Bronchial epithelial cell (primary cell): ENCODE data around the gene NID1. TPM values are rescaled to one million over a fixed set of nuclear protein-coding genes. Genes with fewer than 3 reads are reported as not detected.

Experiments used
- DNase-seq: peaks from one replicate; pipeline ENCODE4 v3.0.0-alpha.2; 2010; ENCODE audit warnings: low read depth
- FAIRE-seq: peaks from 2 replicates; lab custom pipeline; 2011; peaks lifted over from hg19 to GRCh38; lab: Jason Lieb, UNC
- H3K27me3 ChIP-seq: 2 replicates; pipeline ENCODE4 v1.5.1; 2011; ENCODE audit warnings: low read length; ENCODE audit not compliant: control insufficient read depth, insufficient read depth
- H3K36me3 ChIP-seq: 2 replicates; pipeline ENCODE4 v1.5.1; 2011; ENCODE audit warnings: low read length; ENCODE audit not compliant: control insufficient read depth, insufficient read depth
- H3K4me3 ChIP-seq: 2 replicates; pipeline ENCODE4 v1.5.1; 2011; ENCODE audit warnings: mild to moderate bottlenecking, low read depth, low read length, control low read depth
- total RNA-seq: library from RNA; depleted of rRNA; stranded (reverse); fragments of >200 nt; gene quantifications from 2 replicates; pipeline ENCODE4 v1.2.1, GENCODE V29; 2014
- TF ChIP-seq, protein P1 (sequence below): IDR thresholded peaks from 2 replicates; pipeline ENCODE4 v1.5.1; 2011; ENCODE audit warnings: mild to moderate bottlenecking, moderate library complexity, low read length, control low read depth, inconsistent platforms; ENCODE audit not compliant: insufficient read depth, severe bottlenecking

Gene NID1
- total RNA-seq, 1 donor from 2014 or later, result 1.3 TPM

DNA sequence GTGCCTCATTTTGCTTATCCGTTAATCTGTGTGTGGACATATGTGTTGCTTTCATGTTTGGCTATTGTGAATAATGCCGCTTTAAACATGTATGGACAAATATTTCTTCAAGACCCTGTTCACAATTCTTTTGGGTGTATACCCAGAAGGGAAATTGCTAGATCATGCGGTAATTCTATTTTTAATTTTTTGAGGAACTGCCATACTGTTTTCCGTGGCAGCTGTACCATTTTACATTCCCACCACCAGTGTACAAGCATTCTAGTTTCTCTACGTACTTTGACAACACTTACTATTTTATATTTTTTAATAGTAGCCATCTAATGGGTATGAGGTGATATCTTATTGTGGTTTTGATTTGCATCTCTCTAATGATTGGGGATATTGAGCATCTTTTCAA lies 7.1 kb upstream of the NID1 start:
- DNase-seq (no peak), FAIRE-seq (no peak)
- TF ChIP-seq, protein P1, sequence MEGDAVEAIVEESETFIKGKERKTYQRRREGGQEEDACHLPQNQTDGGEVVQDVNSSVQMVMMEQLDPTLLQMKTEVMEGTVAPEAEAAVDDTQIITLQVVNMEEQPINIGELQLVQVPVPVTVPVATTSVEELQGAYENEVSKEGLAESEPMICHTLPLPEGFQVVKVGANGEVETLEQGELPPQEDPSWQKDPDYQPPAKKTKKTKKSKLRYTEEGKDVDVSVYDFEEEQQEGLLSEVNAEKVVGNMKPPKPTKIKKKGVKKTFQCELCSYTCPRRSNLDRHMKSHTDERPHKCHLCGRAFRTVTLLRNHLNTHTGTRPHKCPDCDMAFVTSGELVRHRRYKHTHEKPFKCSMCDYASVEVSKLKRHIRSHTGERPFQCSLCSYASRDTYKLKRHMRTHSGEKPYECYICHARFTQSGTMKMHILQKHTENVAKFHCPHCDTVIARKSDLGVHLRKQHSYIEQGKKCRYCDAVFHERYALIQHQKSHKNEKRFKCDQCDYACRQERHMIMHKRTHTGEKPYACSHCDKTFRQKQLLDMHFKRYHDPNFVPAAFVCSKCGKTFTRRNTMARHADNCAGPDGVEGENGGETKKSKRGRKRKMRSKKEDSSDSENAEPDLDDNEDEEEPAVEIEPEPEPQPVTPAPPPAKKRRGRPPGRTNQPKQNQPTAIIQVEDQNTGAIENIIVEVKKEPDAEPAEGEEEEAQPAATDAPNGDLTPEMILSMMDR, result no peak
- Histone ChIP-seq H3K36me3 (no peaks in the 10 kb centered on the region), H3K27me3 (no peaks in the 10 kb centered on the region), H3K4me3 (no peak overlapping the region)

DNA sequence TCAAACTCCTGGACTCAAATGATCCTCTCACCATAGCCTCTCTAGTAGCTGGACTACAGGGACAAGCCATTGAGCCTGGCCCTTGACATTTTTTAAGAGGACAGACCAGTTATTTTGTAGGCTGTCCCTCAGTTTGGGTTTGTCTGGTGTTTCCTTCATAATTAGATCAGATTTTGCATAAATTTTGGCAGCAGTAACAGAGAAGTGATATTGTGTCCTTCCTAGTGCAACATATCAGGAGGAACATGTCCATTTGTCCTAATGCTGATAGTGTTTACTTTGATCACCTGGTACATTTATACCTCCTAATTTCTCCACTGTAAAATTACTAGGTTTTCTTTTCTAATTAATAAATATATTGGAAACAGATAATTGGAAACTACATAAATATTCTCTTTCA lies 5.9 kb upstream of the NID1 start:
- Histone ChIP-seq H3K4me3 (no peak overlapping the region), H3K36me3 (no peaks in the 10 kb centered on the region), H3K27me3 (peaks cover 3% of the 10 kb centered on the region)
- DNase-seq (no peak), FAIRE-seq (no peak)
- TF ChIP-seq, protein P1, result no peak

DNA sequence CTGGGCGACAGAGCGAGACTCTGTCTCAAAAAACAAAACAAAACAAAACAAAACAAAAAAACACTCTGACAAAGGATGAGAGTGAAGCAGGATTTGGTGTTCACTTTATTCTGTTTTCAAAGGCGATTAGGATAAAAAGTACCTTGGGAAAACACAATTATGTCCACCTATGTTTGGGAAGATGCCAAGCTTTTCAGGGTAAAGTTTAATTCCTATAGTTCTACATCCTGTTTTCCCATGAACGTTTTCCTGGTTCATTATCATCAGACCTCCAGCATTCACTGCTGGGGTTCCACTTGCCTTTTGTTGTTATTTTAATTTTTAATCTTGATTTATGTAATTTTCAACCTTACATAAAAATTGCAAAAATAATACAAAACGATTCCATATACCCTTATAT lies 4.9 kb upstream of the NID1 start:
- Histone ChIP-seq H3K36me3 (no peaks in the 10 kb centered on the region), H3K4me3 (no peak overlapping the region), H3K27me3 (peaks cover 13% of the 10 kb centered on the region)
- TF ChIP-seq, protein P1, result no peak
- FAIRE-seq (no peak), DNase-seq (no peak)

DNA sequence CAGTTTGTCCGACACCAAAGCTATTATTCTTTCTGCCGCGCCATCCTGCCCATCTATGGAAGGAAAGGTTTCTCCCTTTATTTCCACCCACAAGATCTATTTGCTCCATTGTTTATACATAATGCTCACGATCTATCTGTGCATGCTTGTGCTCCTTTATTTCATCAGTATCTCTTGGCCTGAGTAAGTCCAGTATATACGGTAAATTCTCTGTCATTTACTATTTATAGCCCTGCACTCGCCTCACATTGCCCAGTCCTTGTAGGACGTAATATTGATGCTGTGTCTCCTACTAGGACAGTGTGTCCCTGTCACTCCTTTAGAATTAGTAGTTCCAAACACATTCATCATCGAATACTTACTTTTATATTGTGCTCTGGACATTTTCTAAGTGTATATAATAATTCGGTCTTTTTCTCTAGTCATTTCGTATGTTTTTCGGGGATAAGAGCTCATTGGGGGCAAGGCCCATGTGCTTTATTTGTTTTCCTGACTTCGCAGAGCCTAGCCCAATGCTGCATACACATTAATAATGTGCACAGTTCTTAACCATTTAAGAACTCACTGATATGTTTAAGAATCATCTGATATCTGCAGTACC lies 3.1 kb upstream of the NID1 start:
- no peak for DNase-seq
- no peak for FAIRE-seq
- Histone ChIP-seq H3K27me3 (peaks cover 16% of the 10 kb centered on the region), H3K36me3 (no peaks in the 10 kb centered on the region), H3K4me3 (no peak overlapping the region)
- TF ChIP-seq, protein P1, result no peak

DNA sequence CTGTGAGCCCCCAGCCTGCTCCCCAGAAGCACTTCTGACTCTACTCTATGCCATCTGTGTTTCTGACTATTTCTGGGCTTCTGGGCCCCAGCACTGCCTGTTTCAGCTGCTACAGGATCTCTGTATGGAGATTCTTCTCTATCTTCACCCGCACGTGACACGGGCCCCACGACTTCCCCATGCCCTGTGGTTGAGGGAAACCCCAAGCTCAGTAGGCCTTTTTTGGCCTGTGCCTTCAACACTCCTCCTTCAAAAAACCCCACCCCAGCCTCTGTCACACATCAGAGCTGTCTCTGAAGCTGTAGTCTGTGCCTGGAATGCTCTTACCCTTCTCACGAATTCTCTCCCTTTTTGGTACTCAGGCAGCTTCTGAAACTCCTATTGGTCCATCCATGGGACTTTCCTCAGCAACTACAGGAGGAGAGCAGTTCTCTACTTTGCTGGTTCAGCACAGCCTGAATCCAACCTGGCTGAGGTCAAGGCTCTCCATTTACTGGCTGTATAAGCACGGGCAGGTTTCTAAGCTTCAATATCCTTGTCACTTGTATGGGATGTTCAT lies 2.0 kb upstream of the NID1 start:
- DNase-seq, result no peak
- TF ChIP-seq, protein P1, result no peak
- no peak for FAIRE-seq
- no peak overlapping the region for H3K4me3 ChIP-seq
- peaks cover 16% of the 10 kb centered on the region for H3K27me3 ChIP-seq
- H3K36me3 ChIP-seq, result no peaks in the 10 kb centered on the region

DNA sequence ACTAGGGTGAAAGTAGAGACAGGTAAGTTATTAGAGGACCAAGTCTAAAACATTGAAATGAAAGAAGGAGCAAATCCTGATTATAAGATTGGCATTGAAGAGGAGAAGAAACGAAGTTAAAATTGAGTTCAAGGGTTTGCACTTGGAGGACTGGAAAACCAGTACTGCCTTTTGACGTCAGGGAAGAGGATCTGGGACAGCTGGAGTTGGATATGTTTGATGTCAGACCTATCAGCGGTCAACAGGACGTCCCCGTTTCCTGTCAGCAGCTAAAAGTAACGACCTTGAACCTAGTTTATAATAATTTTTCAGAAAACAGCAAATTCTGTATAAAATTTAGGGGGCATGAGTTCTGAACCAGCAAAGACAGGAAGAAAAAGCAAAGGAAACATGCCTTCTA lies 1.2 kb upstream of the NID1 start:
- FAIRE-seq, result no peak

More for the DNA sequence above, 1.2 kb upstream of the NID1 start:
- H3K36me3 ChIP-seq, result no peaks in the 10 kb centered on the region
- DNase-seq, result no peak
- no peak overlapping the region for H3K4me3 ChIP-seq
- H3K27me3 ChIP-seq, result peaks cover 16% of the 10 kb centered on the region
- TF ChIP-seq, protein P1, result no peak
